GM21381 (cell line): ENCODE results near the gene NOL9.

Source experiments
- ATAC-seq: cut with Tn5 transposase; IDR thresholded peaks from one replicate; pipeline ENCODE4 v1.9.1; 2021; ENCODE audit warnings: mild to moderate bottlenecking, moderate library complexity; ENCODE audit not compliant: unreplicated experiment

NOL9 gene

GRCh38 chr1:6491081-6491449 is 63.2 kb downstream of the NOL9 start:
- no peak for ATAC-seq

DNA sequence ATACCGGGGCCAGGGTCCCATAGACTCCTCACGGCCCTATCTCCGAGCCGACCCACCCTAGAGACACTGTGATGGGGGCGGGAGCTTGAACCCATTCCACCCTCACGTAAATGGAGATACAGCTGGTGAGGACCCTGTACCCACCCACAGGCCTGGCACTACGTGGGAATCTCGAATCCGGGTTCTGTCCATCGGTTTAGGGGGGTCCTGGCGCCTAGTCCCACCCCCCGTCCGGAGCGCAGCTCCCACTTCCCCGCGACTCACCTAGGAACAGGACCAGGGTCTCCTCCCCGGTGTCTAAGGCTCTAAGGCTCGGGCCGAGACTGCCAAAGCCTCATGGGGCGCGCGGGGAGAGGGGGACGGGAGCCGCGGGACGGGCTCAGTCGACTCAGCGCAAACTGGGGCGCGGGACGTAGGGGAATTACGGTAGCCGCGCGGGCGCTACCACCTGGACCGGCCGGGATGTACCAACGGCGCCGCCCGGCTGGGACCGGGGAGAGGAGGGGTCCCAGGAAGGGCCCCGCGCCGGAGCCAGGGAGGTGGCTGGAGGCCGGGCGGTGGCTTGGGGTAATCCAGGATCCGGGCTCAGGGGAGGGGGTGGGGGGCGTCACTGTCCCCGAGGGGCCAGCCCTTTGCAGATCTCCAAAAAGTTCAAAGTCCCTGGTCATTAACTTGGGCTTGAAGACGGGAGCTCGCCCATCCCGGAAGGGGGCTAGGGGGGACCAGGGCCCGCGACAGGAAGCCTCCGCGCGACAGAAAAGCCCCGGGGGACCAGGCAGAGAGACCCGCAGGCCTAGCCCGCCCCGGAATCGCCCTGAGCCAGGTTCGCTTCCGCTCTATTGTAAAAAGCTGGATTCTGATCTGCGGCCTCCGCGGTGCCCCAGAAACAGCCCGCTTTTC is 63.9 kb downstream of the NOL9 start:
- peak; percentile 57 for ATAC-seq

- ATAC-seq = peak; percentile 46
Measured at GRCh38 chr1:6489799-6490180, 64.5 kb downstream of the NOL9 start.

GRCh38 chr1:6489383-6489765 is 64.9 kb downstream of the NOL9 start:
- ATAC-seq = no peak

- ATAC-seq = no peak
Measured at GRCh38 chr1:6488602-6489382, 65.5 kb downstream of the NOL9 start.

- no peak for ATAC-seq
Measured at GRCh38 chr1:6487804-6488484, 66.4 kb downstream of the NOL9 start.

GRCh38 chr1:6486433-6487011 is 67.8 kb downstream of the NOL9 start:
- ATAC-seq = no peak

GRCh38 chr1:6485168-6486101 is 68.9 kb downstream of the NOL9 start:
- ATAC-seq = no peak

DNA sequence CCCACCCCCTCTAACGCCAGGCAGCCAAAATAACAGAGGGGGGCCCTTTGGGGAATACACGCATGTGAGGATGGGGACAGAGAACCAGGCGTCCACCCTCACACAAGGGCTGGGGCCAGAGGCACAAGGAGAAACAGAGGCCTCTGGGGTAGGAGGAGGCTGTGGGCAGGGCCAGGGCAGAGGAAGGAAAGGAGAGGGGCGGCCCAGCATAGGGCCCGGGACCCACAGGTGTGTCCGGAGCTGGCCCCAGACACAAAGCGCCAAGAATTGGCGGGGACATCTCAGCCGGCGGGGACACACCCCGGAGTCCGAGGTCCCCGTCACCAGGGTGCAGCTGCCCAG is 69.5 kb downstream of the NOL9 start:
- ATAC-seq = no peak

DNA sequence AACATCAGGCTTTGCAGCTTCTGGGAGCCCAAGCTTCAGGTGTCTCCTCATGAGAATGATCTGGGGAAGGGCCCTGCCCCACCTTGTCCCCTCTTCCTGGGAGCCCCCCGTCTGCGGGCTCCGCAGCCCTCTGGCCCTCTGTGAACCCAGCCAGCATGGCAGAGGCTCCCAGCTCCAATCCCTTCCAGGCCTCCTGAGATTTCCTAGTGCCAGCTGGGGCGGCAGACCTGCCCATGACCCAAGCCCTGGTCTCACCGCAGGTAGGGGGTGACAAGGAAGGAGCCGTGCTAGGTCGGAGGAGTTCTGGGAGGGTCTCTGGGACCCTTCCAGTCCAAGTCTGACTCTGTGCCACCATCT is 70.6 kb downstream of the NOL9 start:
- no peak for ATAC-seq

- ATAC-seq = no peak
Measured at GRCh38 chr1:6483017-6483760, 71.1 kb downstream of the NOL9 start.

GRCh38 chr1:6481820-6482219 is 72.5 kb downstream of the NOL9 start:
- ATAC-seq = no peak

DNA sequence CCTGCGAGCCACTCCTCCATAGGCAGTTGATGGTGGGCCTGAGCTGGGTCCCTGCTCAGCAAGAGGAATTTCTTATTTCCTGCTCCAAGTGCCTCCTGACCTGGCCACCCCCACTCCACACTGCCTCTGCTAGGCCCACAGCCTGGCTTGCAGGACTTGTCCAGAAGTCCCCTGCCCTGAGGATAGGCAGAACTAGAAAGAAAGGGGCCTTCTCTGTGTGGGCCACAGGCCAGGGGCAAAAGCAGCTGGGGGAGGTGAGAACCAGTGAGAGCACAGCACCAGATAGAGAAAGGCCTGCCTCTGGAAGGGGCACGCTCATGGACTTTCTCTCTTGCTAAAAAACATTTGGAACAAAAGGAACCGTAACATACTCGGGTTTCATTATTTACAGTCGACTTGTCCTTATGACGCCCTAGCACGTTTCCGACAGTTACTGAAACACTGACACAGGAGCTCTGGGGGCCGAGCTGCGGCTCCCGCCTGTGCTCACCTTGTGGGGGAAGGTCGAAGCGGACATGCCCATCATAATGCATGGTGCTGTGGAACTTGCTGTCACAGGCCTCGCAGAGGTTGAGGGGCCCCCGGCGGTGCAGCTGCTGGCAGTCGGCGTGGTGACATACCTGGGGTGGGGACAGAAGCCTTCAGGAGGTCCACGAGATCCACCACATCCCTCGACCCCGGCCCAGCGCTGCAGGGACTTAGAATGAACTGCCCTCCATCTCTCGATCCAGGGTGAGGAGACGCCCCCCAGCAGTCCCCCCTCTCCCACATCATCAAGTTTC is 77.1 kb downstream of the NOL9 start:
- ATAC-seq = no peak

DNA sequence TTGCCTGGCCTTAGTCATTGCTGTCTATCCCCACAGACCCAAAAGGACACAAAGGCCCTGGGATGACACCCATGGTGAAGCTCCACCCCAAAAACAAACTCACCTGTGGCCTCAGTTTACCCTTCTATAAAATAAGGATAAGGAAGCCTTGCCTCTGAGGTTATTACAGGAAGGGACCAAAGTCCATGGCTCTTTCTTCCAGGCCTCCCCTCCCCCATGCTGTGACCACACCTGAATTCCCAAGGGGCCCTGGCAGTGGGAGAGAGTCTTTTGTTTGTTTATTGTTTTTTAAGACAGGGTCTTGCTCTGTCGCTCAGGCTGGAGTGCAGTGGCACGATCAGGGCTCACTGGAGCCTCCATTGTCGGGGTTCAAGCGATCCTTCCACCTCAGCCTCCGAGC is 77.8 kb downstream of the NOL9 start:
- ATAC-seq = no peak

GRCh38 chr1:6475381-6476133 is 78.8 kb downstream of the NOL9 start:
- ATAC-seq = no peak

GRCh38 chr1:6474815-6475282 is 79.5 kb downstream of the NOL9 start:
- ATAC-seq = no peak

DNA sequence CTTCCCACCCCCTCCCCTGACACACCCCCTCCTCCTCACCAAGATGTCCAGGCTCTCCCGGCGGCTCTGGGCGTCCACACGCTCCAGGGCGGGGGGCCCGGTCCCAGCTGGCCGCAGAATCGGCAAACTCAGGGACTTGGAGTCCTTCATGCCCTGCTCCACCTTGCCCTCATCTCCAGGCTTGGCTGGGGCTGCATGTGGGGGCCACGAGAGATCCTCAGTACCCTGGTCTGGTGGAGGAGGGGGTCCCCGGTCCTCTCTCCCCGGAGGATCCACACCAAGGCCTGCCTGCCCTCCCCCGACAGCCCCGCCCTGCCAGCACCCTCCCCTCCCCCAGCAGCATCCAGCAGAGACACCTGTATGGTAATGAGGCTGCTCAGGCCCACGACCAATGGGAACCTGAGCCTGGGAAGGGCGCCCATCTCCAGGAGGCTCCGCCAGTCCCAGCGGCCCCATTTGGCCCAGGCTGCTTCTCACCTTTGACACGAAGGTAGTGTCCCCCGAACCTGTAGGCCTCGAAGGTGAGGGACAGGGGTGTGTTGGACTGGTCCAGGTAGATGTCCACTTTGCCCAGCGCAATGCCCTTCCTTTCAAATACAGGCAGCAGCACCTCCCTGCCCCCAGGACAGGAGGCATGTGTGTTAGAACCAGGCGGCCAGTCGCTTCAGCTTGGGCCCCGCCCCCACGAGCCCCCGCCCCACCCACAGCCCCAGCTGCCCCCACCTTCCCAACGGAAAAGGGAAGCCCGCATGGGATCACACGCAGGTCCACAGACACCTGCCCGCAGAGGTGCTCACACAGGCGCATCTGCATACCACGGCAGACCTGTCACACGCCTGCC is 80.1 kb downstream of the NOL9 start:
- ATAC-seq = no peak
